Stimulated activated CD4-positive, alpha-beta T cell treated with anti-CD3 and anti-CD28 coated beads, TNF-alpha, amount 100 ng/mL, for 24 hours (primary cell): ENCODE measurements around the gene LIN28B.
"Not testable (repeated sequence)": the region's sequence is repeated elsewhere in the genome, so short reads cannot be mapped to it uniquely, and the experiment has no call there.

Experiments used
- DNase-seq, 3 experiments: peaks; one replicate each; pipeline ENCODE4 v3.0.0-alpha.2; 2020; ENCODE audit warnings: low read depth in 3 of 3

LIN28B gene

GRCh38 chr6:105013459-105013858 is 56.6 kb downstream of the LIN28B start:
- DNase-seq: not testable (repeated sequence)

GRCh38 chr6:105014448-105014847 is 57.5 kb downstream of the LIN28B start:
- DNase-seq: no peak

- no peak for DNase-seq
These were observed 58.0 kb downstream of the LIN28B start for GRCh38 chr6:105014954-105015353.

GRCh38 chr6:105015482-105015881 is 58.6 kb downstream of the LIN28B start:
- DNase-seq: no peak

GRCh38 chr6:105019285-105019684 is 62.4 kb downstream of the LIN28B start:
- DNase-seq: no peak

- no peak for DNase-seq
These were observed 64.5 kb downstream of the LIN28B start for GRCh38 chr6:105021399-105021798.

GRCh38 chr6:105022416-105022815 is 65.5 kb downstream of the LIN28B start:
- DNase-seq: no peak

- no peak for DNase-seq
These were observed 67.9 kb downstream of the LIN28B start for GRCh38 chr6:105024803-105025202.

GRCh38 chr6:105028898-105029297 is 72.0 kb downstream of the LIN28B start:
- DNase-seq: no peak

- no peak for DNase-seq
These were observed 72.7 kb downstream of the LIN28B start for GRCh38 chr6:105029581-105029980.

- no peak for DNase-seq
These were observed 77.6 kb downstream of the LIN28B start for GRCh38 chr6:105034470-105034869.

- DNase-seq: no peak
These were observed 78.4 kb downstream of the LIN28B start for GRCh38 chr6:105035299-105035698.

- DNase-seq: no peak
These were observed 79.4 kb downstream of the LIN28B start for GRCh38 chr6:105036351-105036750.

- DNase-seq: no peak
These were observed 81.4 kb downstream of the LIN28B start for GRCh38 chr6:105038259-105038658.

- no peak for DNase-seq
These were observed 85.0 kb downstream of the LIN28B start for GRCh38 chr6:105041880-105042279.

- no peak for DNase-seq
These were observed 85.7 kb downstream of the LIN28B start for GRCh38 chr6:105042648-105043047.

GRCh38 chr6:105043979-105044378 is 87.1 kb downstream of the LIN28B start:
- DNase-seq: no peak

GRCh38 chr6:105045526-105045925 is 88.6 kb downstream of the LIN28B start:
- DNase-seq: no peak

GRCh38 chr6:105051941-105052471 is 95.1 kb downstream of the LIN28B start:
- DNase-seq: no peak

- no peak for DNase-seq
These were observed 99.7 kb downstream of the LIN28B start for GRCh38 chr6:105056646-105057045.

- DNase-seq: no peak
These were observed 100.3 kb downstream of the LIN28B start for GRCh38 chr6:105057160-105057559.

- DNase-seq: no peak
These were observed 101.4 kb downstream of the LIN28B start for GRCh38 chr6:105058316-105058715.

GRCh38 chr6:105058846-105059245 is 101.9 kb downstream of the LIN28B start:
- DNase-seq: no peak

- DNase-seq: no peak
These were observed 109.3 kb downstream of the LIN28B start for GRCh38 chr6:105066233-105066632.
